Measurements from ENCODE around the gene SPATS2L. TPM values are rescaled to one million over a fixed set of nuclear protein-coding genes. Genes with fewer than 3 reads are reported as not detected.

Gene SPATS2L
- total and polyA plus RNA-seq, 2 experiments from 2014 or later, result 118 to 154 TPM

GRCh38 chr2:200469708-200470211, 163.3 kb downstream of the SPATS2L start (continued):
- no peak for TF ChIP-seq JUNB (IDR thresholded peaks at IDR 0.05; ENCODE audit: unreplicated experiment)
- TF ChIP-seq EZH2phosphoT487 (IDR thresholded peaks at IDR 0.05; ENCODE audit: unreplicated experiment), result no peak
- no peak for TF ChIP-seq CREB1 (CRISPR knock-in tag; IDR thresholded peaks at IDR 0.05; ENCODE audit: low read depth)
- TF ChIP-seq ZNF114 (CRISPR knock-in tag; IDR thresholded peaks at IDR 0.05), result no peak
- TF ChIP-seq NANOG (IDR thresholded peaks at IDR 0.05; ENCODE audit: borderline replicate concordance), result no peak
- no peak for TF ChIP-seq STAT1 (IDR thresholded peaks at IDR 0.05; ENCODE audit: unreplicated experiment)
- TF ChIP-seq EZH2 (IDR thresholded peaks at IDR 0.05; ENCODE audit: low read depth, unreplicated experiment), result no peak
- TF ChIP-seq ZNF331 (CRISPR knock-in tag; IDR thresholded peaks at IDR 0.05; ENCODE audit: low read depth), result no peak
- no peak for TF ChIP-seq ETS1 (IDR thresholded peaks at IDR 0.05)
- no peak for TF ChIP-seq CTCF (conservative IDR thresholded peaks at IDR 0.05; ENCODE audit: low read depth in 2 of 2)

- H3K4me1 Mint-ChIP-seq, result peaks cover 10% of the 10 kb centered on the region
- Histone ChIP-seq H3K27me3 (ENCODE audit: insufficient read depth) (no peaks in the 10 kb centered on the region), H3K27ac (ENCODE audit: low read depth) (no peak overlapping the region), H3K9me2 (ENCODE audit: insufficient read depth) (no peaks in the 10 kb centered on the region), H3K79me2 (replicated peaks; ENCODE audit: insufficient read depth) (no peaks in the 10 kb centered on the region), H3F3A (replicated peaks; ENCODE audit: low read depth) (no peaks in the 10 kb centered on the region), H3K36me3 (ENCODE audit: insufficient read depth) (peaks cover 45% of the 10 kb centered on the region), H3K4me3 (no peak overlapping the region), H3K4me2 (no peak overlapping the region), H3K4me1 (ENCODE audit: insufficient read depth) (no peaks in the 10 kb centered on the region), H2AFZ (no peak overlapping the region), H4K20me1 (replicated peaks; ENCODE audit: insufficient read depth) (no peaks in the 10 kb centered on the region)
- peak overlapping the region; percentile 72; the same call in 1 of the 2 replicates for H3K27ac Mint-ChIP-seq
- DNase-seq (ENCODE audit: low spot score) (no peak), ATAC-seq (peak; percentile 65)
- no peaks in the 10 kb centered on the region for H3K9me3 Mint-ChIP-seq
- H3K27me3 Mint-ChIP-seq (ENCODE audit: insufficient read depth, low read depth, poor library complexity), result peaks cover 7% of the 10 kb centered on the region
- H3K4me3 Mint-ChIP-seq, result no peak overlapping the region
- peaks cover 89% of the 10 kb centered on the region for H3K36me3 Mint-ChIP-seq (ENCODE audit: low read depth)
- TF ChIP-seq EZH2phosphoT487 (IDR thresholded peaks at IDR 0.05; ENCODE audit: unreplicated experiment) (no peak), ZNF462 (CRISPR knock-in tag; IDR thresholded peaks at IDR 0.05) (no peak), NANOG (IDR thresholded peaks at IDR 0.05; ENCODE audit: borderline replicate concordance) (no peak), STAT1 (IDR thresholded peaks at IDR 0.05; ENCODE audit: unreplicated experiment) (no peak), ZNF114 (CRISPR knock-in tag; IDR thresholded peaks at IDR 0.05) (no peak), CTCF (conservative IDR thresholded peaks at IDR 0.05; ENCODE audit: low read depth in 2 of 2) (no peak), ETS1 (IDR thresholded peaks at IDR 0.05) (no peak), CREB1 (CRISPR knock-in tag; IDR thresholded peaks at IDR 0.05; ENCODE audit: low read depth) (no peak), EZH2 (IDR thresholded peaks at IDR 0.05; ENCODE audit: low read depth, unreplicated experiment) (no peak), JUNB (IDR thresholded peaks at IDR 0.05; ENCODE audit: unreplicated experiment) (no peak)
Measured at GRCh38 chr2:200470230-200470629, 163.7 kb downstream of the SPATS2L start.

All from GM23338 (cell line).